Liver (tissue), 3 donors: ENCODE results near the gene CDH26.

ENCODE experiments used
- ATF3 ChIP-seq: IDR thresholded peaks from 2 replicates; pipeline ENCODE4 v1.6.1; 2016; ENCODE audit warnings: antibody characterized with exemption
- CTCF ChIP-seq: fragments of 150-350 bp; IDR thresholded peaks from 2 replicates; pipeline ENCODE4 v1.5.1; 2017; ENCODE audit warnings: improper control_type of control experiment, low read depth, low read length; ENCODE audit not compliant: missing input control
- EGR1 ChIP-seq, 2 donors: IDR thresholded peaks; 2 replicates each; pipeline ENCODE4 v1.6.1; 2016 to 2018; ENCODE audit warnings: antibody characterized with exemption in 2 of 2, low read depth in 2 of 2
- MAX ChIP-seq: IDR thresholded peaks from 2 replicates; pipeline ENCODE4 v1.6.1; 2016; ENCODE audit warnings: antibody characterized with exemption
- RAD21 ChIP-seq, 2 donors: IDR thresholded peaks; 2 replicates each; pipeline ENCODE4 v1.6.1; 2016; ENCODE audit warnings: antibody characterized with exemption in 2 of 2, mild to moderate bottlenecking in 2 of 2
- REST ChIP-seq: IDR thresholded peaks from 2 replicates; pipeline ENCODE4 v1.6.1; 2016; ENCODE audit warnings: antibody characterized with exemption, mild to moderate bottlenecking
- SP1 ChIP-seq: IDR thresholded peaks from 2 replicates; pipeline ENCODE4 v1.6.1; 2018; ENCODE audit warnings: antibody characterized with exemption, mild to moderate bottlenecking
- YY1 ChIP-seq: IDR thresholded peaks from 2 replicates; pipeline ENCODE4 v1.6.1; 2016; ENCODE audit warnings: antibody characterized with exemption, mild to moderate bottlenecking
- donor health status: healthy.
- donor health status: healthy.

GRCh38 chr20:60011512-60012507 lies 53.6 kb downstream of the CDH26 start:
- TF ChIP-seq ATF3 (no peak), CTCF (no peak), REST (no peak), SP1 (no peak), YY1 (no peak), RAD21 (IDR thresholded peaks at IDR 0.05) (no peak), EGR1 (IDR thresholded peaks at IDR 0.05; ENCODE audit: low read depth in 2 of 2) (no peak), MAX (no peak)
